Hepatocyte (in vitro differentiated cells): ENCODE data around the gene FAM120B. TPM values are rescaled to one million over a fixed set of nuclear protein-coding genes. Genes with fewer than 3 reads are reported as not detected.
A peak's percentile ranks its signal among the peaks of the same experiment; 100 is the strongest.

Experiments used
- DNase-seq: peaks from one replicate; pipeline ENCODE4 v3.0.0-alpha.2; 2016; ENCODE audit warnings: low spot score
- H2AFZ ChIP-seq: fragments of 200-600 bp; sonication (generic); 2 replicates; pipeline ENCODE4 v1.6.0; 2016; ENCODE audit warnings: antibody characterized with exemption, mild to moderate bottlenecking
- H3K27ac ChIP-seq: fragments of 200-600 bp; sonication (generic); 2 replicates; pipeline ENCODE4 v1.5.1; 2016; ENCODE audit warnings: mild to moderate bottlenecking
- H3K27me3 ChIP-seq: fragments of 200-600 bp; sonication (generic); 2 replicates; pipeline ENCODE4 v1.6.1; 2016
- H3K36me3 ChIP-seq: fragments of 200-600 bp; sonication (generic); replicated peaks from 2 replicates; pipeline ENCODE4 v1.5.1; 2016; ENCODE audit warnings: low read depth; ENCODE audit not compliant: insufficient read depth
- H3K4me1 ChIP-seq: fragments of 200-600 bp; sonication (generic); 2 replicates; pipeline ENCODE4 v1.5.1; 2016; ENCODE audit warnings: mild to moderate bottlenecking, moderate library complexity; ENCODE audit not compliant: insufficient read depth
- H3K4me2 ChIP-seq: fragments of 200-600 bp; sonication (generic); 2 replicates; pipeline ENCODE4 v1.6.0; 2016
- H3K4me3 ChIP-seq: fragments of 200-600 bp; sonication (generic); 2 replicates; pipeline ENCODE4 v1.5.1; 2016; ENCODE audit warnings: mild to moderate bottlenecking
- H3K79me2 ChIP-seq: fragments of 200-600 bp; sonication (generic); 2 replicates; pipeline ENCODE4 v1.6.0; 2017; ENCODE audit warnings: mild to moderate bottlenecking
- H3K9me2 ChIP-seq: fragments of 200-600 bp; sonication (generic); replicated peaks from 2 replicates; pipeline ENCODE4 v1.6.0; 2017; ENCODE audit warnings: mild to moderate bottlenecking; ENCODE audit not compliant: insufficient read depth
- H3K9me3 ChIP-seq: fragments of 200-600 bp; sonication (generic); 2 replicates; pipeline ENCODE4 v1.5.1; 2016; ENCODE audit warnings: low read depth, mild to moderate bottlenecking
- H4K20me1 ChIP-seq: fragments of 200-600 bp; sonication (generic); 2 replicates; pipeline ENCODE4 v1.6.0; 2016; ENCODE audit warnings: mild to moderate bottlenecking; ENCODE audit not compliant: insufficient read depth, poor library complexity, severe bottlenecking
- CTCF ChIP-seq: fragments of 200-600 bp; sonication (generic); IDR thresholded peaks from 2 replicates; pipeline ENCODE4 v1.5.1; 2016; ENCODE audit warnings: antibody characterized with exemption, mild to moderate bottlenecking; ENCODE audit not compliant: poor library complexity
- EZH2 ChIP-seq: fragments of 200-600 bp; sonication (generic); IDR thresholded peaks from 2 replicates; pipeline ENCODE4 v1.6.1; 2016; ENCODE audit warnings: antibody characterized with exemption, mild to moderate bottlenecking, borderline replicate concordance
- EZH2phosphoT487 ChIP-seq: fragments of 200-600 bp; sonication (generic); IDR thresholded peaks from one replicate; pipeline ENCODE4 v1.6.1; 2018; ENCODE audit warnings: antibody characterized with exemption, mild to moderate bottlenecking, low read depth, moderate library complexity; ENCODE audit not compliant: unreplicated experiment, severe bottlenecking
- WGBS: methylation state at CpG from one replicate; pipeline ENCODE4 v1.1.6; 2016; ENCODE audit warnings: low lambda C conversion rate; ENCODE audit errors: missing lambda C conversion rate; 5-methylcytosine and 5-hydroxymethylcytosine counted together
- polyA plus RNA-seq: library from polyadenylated mRNA; unstranded; fragments of >200 nt; fragmentation: Nextera tagmentation; extraction: Ambion mirVana; gene quantifications from 2 replicates; pipeline ENCODE4 v1.2.1, GENCODE V29; 2016
- total RNA-seq: library from RNA; depleted of rRNA; stranded (reverse); fragments of >200 nt; gene quantifications from 2 replicates; pipeline ENCODE4 v1.2.3, GENCODE V29; 2014

The FAM120B gene
- total and polyA plus RNA-seq, 2 experiments from 2014 or later, result 16.0 to 25.8 TPM

GRCh38 chr6:170279426-170279825 is 27.1 kb upstream of the FAM120B start:
- Histone ChIP-seq H3K36me3 (no peaks in the 10 kb centered on the region), H3K4me2 (no peak overlapping the region), H2AFZ (no peak overlapping the region), H3K9me2 (no peaks in the 10 kb centered on the region), H3K27ac (no peak overlapping the region), H3K9me3 (no peaks in the 10 kb centered on the region), H3K4me1 (no peaks in the 10 kb centered on the region), H3K4me3 (no peak overlapping the region), H3K27me3 (no peaks in the 10 kb centered on the region), H3K79me2 (no peaks in the 10 kb centered on the region), H4K20me1 (no peaks in the 10 kb centered on the region)
- TF ChIP-seq EZH2, result no peak
- TF ChIP-seq EZH2phosphoT487, result no peak
- TF ChIP-seq CTCF, result no peak
- 91% methylated on average over 8 of the region's 8 CpGs for WGBS
- DNase-seq, result no peak

DNA sequence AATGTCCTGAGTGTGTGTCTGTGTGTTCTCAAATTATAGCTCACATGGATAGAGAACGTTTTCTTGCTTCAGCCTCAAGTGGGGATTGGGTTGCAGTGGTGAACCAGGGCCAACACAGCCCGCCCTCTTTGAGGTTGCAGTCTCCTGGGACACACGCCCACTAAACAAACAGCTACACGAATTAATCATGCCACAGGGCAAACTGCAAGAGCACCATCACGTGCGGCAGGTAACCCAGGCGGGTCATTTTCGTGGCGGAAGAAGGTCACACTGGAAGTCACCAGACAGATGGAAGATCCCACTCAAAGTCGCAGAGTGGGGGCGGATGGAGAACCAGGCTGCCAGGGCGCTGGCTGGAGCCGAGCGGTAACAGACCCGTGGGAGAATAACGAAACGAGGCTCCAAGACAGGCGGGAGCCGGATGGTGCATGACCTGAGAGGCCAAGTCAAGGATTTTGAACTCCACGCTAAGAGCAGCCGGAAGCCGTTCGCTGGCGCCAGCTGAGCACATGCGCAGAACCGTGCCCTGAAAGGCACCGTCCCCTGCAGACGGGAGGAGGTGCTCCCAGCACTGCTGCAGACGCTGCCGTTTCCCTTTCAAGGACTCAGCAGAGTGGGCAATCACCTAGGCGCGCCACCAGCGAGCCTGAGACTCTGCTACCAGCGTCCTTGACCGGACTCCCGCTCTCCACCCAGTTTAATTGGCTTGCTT is 26.4 kb upstream of the FAM120B start:
- H4K20me1 ChIP-seq, result no peaks in the 10 kb centered on the region
- H3K27ac ChIP-seq, result peak overlapping the region; percentile 53
- peak; percentile 55 for DNase-seq
- H2AFZ ChIP-seq, result no peak overlapping the region
- no peaks in the 10 kb centered on the region for H3K4me1 ChIP-seq
- no peaks in the 10 kb centered on the region for H3K9me2 ChIP-seq
- peak overlapping the region; percentile 67 for H3K4me2 ChIP-seq
- no peaks in the 10 kb centered on the region for H3K36me3 ChIP-seq
- H3K9me3 ChIP-seq, result no peaks in the 10 kb centered on the region
- H3K79me2 ChIP-seq, result no peaks in the 10 kb centered on the region
- TF ChIP-seq EZH2, result no peak
- TF ChIP-seq EZH2phosphoT487, result no peak
- TF ChIP-seq CTCF, result no peak
- 65% methylated on average over 36 of the region's 36 CpGs for WGBS
- H3K4me3 ChIP-seq, result no peak overlapping the region
- peaks cover 1% of the 10 kb centered on the region for H3K27me3 ChIP-seq

DNA sequence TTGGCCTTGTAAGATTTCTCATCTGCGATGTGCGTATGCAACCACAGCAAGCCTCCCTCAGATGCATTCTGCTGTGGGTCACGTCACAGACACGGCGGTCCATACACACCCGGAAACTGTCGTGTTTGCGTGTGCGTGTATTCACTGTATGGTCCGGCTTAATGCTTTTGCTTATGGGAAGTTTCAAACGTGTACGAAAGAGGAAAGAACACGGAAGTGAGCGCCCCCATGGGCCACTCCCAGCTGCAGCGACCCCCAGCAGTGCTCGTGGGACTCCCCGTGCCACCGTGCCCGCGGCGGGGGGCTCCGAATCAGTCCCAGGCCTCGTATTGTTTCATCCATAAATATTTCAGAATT is 25.9 kb upstream of the FAM120B start:
- no peak overlapping the region for H2AFZ ChIP-seq
- peak overlapping the region; percentile 53 for H3K27ac ChIP-seq
- H3K9me3 ChIP-seq, result no peaks in the 10 kb centered on the region
- H3K79me2 ChIP-seq, result no peaks in the 10 kb centered on the region
- TF ChIP-seq CTCF, result no peak
- TF ChIP-seq EZH2, result no peak
- TF ChIP-seq EZH2phosphoT487, result no peak
- H3K9me2 ChIP-seq, result no peaks in the 10 kb centered on the region
- no peaks in the 10 kb centered on the region for H3K4me1 ChIP-seq
- no peaks in the 10 kb centered on the region for H3K36me3 ChIP-seq
- H3K27me3 ChIP-seq, result peaks cover 7% of the 10 kb centered on the region
- no peaks in the 10 kb centered on the region for H4K20me1 ChIP-seq
- no peak for DNase-seq
- H3K4me2 ChIP-seq, result peak overlapping the region; percentile 67
- 77% methylated on average over 23 of the region's 23 CpGs for WGBS
- no peak overlapping the region for H3K4me3 ChIP-seq
